IPS-18a (cell line): ENCODE measurements around the gene ACSS2.

ENCODE experiments used
- H3K27ac ChIP-seq: one replicate; pipeline ENCODE4 v1.5.1; 2013; ENCODE audit warnings: low read length
- H3K27me3 ChIP-seq: one replicate; pipeline ENCODE4 v1.6.1; 2013; ENCODE audit warnings: mild to moderate bottlenecking, low read length; ENCODE audit not compliant: control insufficient read depth, insufficient read depth
- H3K36me3 ChIP-seq: one replicate; pipeline ENCODE4 v1.6.1; 2013; ENCODE audit warnings: low read depth, low read length; ENCODE audit not compliant: control insufficient read depth
- H3K4me1 ChIP-seq: one replicate; pipeline ENCODE4 v1.6.1; 2013; ENCODE audit warnings: low read depth, low read length; ENCODE audit not compliant: control insufficient read depth
- H3K4me3 ChIP-seq: one replicate; pipeline ENCODE4 v1.5.1; 2013; ENCODE audit warnings: low read length
- H3K9ac ChIP-seq: one replicate; pipeline ENCODE4 v1.6.1; 2013; ENCODE audit warnings: mild to moderate bottlenecking, low read length, moderate library complexity
- H3K9me3 ChIP-seq: one replicate; pipeline ENCODE4 v1.6.1; 2013; ENCODE audit warnings: low read depth, low read length; ENCODE audit not compliant: control insufficient read depth

The ACSS2 gene, protein sequence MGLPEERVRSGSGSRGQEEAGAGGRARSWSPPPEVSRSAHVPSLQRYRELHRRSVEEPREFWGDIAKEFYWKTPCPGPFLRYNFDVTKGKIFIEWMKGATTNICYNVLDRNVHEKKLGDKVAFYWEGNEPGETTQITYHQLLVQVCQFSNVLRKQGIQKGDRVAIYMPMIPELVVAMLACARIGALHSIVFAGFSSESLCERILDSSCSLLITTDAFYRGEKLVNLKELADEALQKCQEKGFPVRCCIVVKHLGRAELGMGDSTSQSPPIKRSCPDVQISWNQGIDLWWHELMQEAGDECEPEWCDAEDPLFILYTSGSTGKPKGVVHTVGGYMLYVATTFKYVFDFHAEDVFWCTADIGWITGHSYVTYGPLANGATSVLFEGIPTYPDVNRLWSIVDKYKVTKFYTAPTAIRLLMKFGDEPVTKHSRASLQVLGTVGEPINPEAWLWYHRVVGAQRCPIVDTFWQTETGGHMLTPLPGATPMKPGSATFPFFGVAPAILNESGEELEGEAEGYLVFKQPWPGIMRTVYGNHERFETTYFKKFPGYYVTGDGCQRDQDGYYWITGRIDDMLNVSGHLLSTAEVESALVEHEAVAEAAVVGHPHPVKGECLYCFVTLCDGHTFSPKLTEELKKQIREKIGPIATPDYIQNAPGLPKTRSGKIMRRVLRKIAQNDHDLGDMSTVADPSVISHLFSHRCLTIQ

DNA sequence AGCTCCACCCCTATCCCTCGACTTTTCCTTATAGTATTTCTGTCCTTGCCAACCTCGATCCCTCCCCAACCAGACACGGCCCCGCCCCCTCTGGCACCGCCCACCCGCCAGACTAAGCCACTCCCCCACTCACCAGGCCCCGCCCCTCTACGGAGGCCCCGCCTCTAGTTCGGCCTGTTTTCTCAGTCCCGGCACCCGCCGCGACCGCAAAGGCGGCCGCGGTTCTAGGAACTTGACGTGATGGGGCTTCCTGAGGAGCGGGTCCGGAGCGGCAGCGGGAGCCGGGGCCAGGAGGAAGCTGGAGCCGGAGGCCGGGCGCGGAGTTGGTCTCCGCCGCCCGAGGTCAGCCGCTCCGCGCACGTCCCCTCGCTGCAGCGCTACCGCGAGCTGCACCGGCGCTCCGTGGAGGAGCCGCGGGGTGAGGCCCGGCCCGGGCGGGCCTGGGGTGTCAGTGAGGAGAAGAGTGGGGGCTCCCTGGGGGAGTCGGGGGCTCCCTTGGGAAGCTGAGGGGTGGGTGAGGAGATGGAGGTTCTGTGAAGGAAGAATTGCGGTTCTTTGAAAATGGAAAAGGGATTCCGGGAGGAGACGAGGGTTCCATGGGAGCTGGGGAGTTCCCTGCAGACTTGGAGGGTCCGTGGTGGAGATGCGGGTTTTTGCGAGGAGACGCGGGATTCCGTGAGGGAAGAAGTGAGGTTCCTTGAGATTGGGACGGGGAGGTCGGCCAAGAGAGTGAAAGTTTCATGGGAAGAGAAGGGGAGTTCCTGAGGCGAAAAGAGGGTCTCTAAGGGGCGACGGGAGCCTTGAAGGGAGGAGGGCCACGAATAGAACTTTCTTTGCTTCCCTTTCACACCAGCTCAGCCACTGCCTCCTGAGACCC is at the start of gene ACSS2:
ACSS2 (plus strand) TSS at position 207 of the 877 bp plus-strand sequence; CDS start at position 241, 34 bp downstream.
- H3K36me3 ChIP-seq = no peaks in the 10 kb centered on the region
- peak within 1 kb of the TSS; percentile 67 for H3K4me3 ChIP-seq
- peaks cover 7% of the 10 kb centered on the region for H3K4me1 ChIP-seq
- peak within 1 kb of the TSS; percentile 70 for H3K9ac ChIP-seq
- no peaks in the 10 kb centered on the region for H3K9me3 ChIP-seq
- H3K27ac ChIP-seq = no peak within 1 kb of the TSS
- H3K27me3 ChIP-seq = peaks cover 24% of the 10 kb centered on the region

DNA sequence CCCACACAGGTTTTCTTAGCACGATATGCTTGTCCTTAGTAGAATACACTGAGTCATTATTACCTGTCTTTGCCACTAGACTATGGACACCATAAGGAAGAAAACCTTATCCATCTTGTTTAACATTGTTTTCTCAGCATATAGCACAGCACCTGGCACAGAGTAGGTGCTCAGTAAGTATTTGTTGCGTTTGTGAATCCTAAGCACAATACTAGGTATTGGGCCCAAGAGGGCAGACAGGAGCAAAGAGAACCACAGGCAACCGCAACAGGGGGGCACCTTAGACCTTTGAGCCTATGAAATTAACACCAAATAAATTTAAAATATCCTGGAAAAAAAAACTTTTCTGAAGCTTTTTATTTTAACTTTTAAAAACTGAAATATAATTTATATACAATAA is 47.2 kb upstream of the ACSS2 start:
- Histone ChIP-seq H3K4me1 (peaks cover under 1% of the 10 kb centered on the region), H3K36me3 (no peaks in the 10 kb centered on the region), H3K9ac (no peak overlapping the region), H3K27me3 (no peaks in the 10 kb centered on the region), H3K4me3 (no peak overlapping the region), H3K27ac (no peak overlapping the region), H3K9me3 (no peaks in the 10 kb centered on the region)

DNA sequence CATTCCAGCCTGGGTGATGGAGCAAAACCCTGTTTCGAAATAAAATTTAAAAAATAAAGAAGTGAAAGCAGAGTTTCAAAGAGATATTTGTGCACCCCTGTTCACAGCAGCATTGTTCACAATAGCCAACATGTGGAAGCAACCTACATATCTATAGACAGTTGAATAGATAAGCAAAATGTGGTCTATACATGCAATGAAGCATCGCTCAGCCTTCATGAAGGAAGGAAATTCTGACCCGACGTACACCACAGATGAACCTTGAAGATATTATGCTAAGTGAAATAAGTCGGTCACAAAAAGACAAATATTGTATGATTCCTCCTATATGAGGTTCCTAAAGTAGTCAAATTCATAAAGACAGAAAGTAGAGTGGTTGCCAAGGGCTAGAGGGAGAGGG is 44.5 kb upstream of the ACSS2 start:
- Histone ChIP-seq H3K36me3 (no peaks in the 10 kb centered on the region), H3K27me3 (no peaks in the 10 kb centered on the region), H3K27ac (no peak overlapping the region), H3K4me1 (no peaks in the 10 kb centered on the region), H3K9me3 (no peaks in the 10 kb centered on the region), H3K4me3 (no peak overlapping the region), H3K9ac (no peak overlapping the region)

DNA sequence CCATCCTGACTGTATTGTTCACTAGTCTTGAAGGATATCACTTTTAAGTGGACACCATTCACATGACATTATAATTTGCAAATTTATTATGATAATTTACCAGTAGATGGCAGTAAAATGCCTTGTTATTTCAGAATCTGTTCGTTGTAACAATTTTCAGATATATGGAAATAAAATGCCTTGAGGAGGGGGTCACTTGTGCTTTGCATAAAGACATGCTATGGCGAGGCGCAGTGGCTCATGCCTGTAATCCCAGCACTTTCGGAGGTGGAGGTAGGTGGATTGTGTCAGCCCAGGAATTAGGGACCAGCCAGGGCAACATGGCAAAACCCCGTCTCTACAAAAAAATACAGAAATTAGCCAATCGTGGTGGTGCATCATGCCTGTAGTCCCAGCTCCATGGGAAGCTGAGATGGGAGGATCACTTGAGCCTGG is 41.9 kb upstream of the ACSS2 start:
- Histone ChIP-seq H3K9ac (no peak overlapping the region), H3K27me3 (no peaks in the 10 kb centered on the region), H3K4me1 (no peaks in the 10 kb centered on the region), H3K9me3 (no peaks in the 10 kb centered on the region), H3K4me3 (no peak overlapping the region), H3K36me3 (no peaks in the 10 kb centered on the region), H3K27ac (no peak overlapping the region)

DNA sequence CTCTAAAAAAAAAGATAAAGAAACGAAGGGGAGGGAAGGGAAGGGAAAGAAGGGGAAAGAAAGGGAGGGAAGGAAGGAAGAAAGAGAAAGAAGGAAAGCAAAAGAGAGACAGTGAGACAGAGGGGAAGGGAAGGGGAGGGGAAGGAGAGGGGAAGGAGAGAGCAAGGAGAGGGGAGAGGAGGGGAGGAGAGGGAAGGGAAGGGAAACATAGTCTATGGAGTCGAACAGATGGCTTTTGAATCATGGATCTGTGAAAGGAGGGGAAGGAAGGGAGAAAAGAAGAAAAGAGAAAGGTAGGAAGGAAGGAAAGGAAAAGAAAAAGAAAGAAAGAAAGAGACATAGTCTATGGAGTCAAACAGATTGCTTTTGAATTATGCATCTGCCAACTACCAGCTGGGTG is 34.3 kb upstream of the ACSS2 start:
- no peaks in the 10 kb centered on the region for H3K4me1 ChIP-seq
- no peak overlapping the region for H3K27ac ChIP-seq
- H3K9me3 ChIP-seq = no peaks in the 10 kb centered on the region
- H3K4me3 ChIP-seq = no peak overlapping the region
- no peak overlapping the region for H3K9ac ChIP-seq
- H3K36me3 ChIP-seq = no peaks in the 10 kb centered on the region
- no peaks in the 10 kb centered on the region for H3K27me3 ChIP-seq

DNA sequence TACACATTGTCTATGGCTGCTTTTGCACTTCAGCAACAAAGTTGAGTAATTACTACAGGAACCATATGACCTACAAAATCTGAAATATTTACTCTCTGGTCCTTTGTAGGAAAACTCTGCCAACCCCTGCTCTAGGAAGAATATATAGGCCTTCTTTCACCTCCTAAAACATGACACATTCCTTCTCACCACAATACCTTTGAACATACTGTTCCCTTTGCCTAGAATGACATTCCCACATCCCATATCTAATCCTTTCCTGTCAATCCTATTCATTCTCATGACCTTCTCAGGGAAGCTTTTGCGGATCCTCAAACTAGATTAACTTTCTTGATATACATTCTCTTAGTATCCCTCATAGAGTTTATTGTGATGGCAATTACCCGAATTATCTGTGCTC is 33.0 kb upstream of the ACSS2 start:
- Histone ChIP-seq H3K27me3 (no peaks in the 10 kb centered on the region), H3K4me3 (no peak overlapping the region), H3K4me1 (no peaks in the 10 kb centered on the region), H3K9me3 (no peaks in the 10 kb centered on the region), H3K27ac (no peak overlapping the region), H3K36me3 (peaks cover 3% of the 10 kb centered on the region), H3K9ac (no peak overlapping the region)

DNA sequence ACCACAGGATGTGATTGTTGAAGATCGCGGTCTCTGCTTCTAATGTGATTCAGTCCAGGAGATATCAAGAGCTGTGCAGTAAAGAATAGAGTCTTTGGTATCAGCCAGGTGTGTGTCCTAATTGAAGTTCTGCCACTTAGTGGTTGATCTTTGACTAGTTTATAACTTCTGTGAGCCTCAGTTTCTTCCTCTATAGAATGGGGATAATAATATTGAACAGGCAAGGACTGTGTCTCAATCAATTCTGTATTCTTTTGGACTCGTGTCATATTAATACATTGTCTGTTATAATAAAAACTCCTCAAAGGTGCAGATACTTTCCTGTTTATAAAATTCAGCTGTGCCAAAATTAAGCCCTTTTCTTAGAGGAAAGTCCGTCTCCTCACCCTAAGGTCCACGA is 27.8 kb upstream of the ACSS2 start:
- Histone ChIP-seq H3K27me3 (no peaks in the 10 kb centered on the region), H3K9ac (no peak overlapping the region), H3K4me1 (no peaks in the 10 kb centered on the region), H3K4me3 (no peak overlapping the region), H3K36me3 (peaks cover 25% of the 10 kb centered on the region), H3K27ac (no peak overlapping the region), H3K9me3 (no peaks in the 10 kb centered on the region)

DNA sequence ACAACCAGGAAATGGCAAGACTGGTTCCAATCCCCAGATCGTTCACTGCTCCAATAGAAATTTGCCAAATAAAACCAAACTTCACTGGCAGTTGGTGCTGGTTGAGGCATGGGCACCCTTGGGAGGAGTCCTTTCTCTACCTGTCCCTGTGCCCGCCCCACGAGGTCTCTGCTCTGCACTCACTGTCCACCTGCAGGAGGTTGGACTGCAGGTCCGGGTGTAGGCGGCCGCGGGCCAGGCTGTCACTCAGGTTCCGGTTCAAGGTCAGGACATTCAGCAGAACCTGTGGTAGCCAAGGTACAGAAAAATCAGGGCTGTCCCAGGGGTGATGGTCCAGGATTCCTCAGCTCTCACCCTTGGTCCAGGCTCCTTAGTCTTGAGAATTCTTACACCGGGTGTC is 26.6 kb upstream of the ACSS2 start:
- Histone ChIP-seq H3K27me3 (no peaks in the 10 kb centered on the region), H3K9ac (no peak overlapping the region), H3K4me1 (no peaks in the 10 kb centered on the region), H3K36me3 (peaks cover 25% of the 10 kb centered on the region), H3K27ac (no peak overlapping the region), H3K9me3 (no peaks in the 10 kb centered on the region), H3K4me3 (no peak overlapping the region)

DNA sequence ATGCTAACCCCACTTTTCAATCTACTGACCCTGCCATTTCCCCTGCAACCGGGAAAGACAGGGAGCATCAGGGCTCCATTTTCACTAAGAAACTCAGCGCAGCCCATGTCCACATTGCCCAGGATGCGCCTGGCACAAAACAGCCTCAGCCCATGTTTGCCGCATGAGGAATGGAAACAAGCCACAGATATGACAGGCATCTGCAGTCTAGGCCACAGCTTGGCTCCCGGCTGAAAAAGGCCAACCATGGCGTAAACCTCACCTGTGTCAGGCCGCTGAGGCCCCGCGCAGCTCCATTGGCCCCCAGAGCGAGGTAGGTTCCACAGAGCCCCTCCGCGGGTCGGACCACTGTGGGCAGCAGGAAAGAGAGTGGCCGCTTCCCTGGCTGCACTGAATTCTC is 25.4 kb upstream of the ACSS2 start:
- Histone ChIP-seq H3K36me3 (peaks cover 26% of the 10 kb centered on the region), H3K4me1 (no peaks in the 10 kb centered on the region), H3K9me3 (no peaks in the 10 kb centered on the region), H3K27ac (no peak overlapping the region), H3K9ac (no peak overlapping the region), H3K27me3 (no peaks in the 10 kb centered on the region), H3K4me3 (no peak overlapping the region)

DNA sequence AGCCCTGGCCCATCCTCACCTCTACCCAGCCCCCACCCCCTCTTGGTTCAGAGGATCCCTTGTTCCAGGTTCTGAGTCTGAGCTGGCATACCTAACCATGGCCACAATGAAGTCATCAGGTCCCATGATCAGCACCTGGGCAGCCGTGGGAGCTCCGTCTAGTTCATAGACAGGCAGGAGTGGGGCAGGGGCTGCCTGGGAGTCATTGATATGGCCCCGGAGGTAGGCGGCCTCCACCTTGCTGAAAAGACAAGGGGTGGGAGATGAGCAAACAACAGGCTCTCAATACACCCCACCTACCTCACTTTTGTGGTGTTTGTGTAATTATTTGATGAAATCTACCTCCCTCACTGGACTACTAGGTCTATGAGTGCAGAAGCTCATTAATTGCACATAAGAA is 24.1 kb upstream of the ACSS2 start:
- no peaks in the 10 kb centered on the region for H3K9me3 ChIP-seq

DNA sequence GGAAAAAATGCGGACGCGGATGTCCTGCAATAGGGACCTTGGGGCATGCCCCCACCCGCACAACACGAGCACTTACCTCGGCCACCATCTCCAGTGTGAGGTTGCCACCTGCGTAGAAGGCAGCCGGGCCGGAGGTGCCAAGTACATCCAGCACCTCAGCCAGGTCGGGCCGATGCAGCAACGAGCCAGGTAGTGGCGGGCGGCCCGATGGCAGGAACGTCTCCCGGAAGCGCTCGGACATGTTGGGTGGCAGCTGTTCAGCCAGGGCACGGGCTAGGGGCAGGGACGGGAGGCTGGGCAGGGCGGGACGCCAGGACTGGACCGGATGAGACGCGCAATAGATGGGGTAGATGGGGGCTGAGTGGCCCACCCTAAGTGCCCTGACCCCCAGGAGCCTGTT is 17.0 kb upstream of the ACSS2 start:
- H3K9ac ChIP-seq = no peak overlapping the region
- H3K4me3 ChIP-seq = no peak overlapping the region
- no peak overlapping the region for H3K27ac ChIP-seq
- H3K9me3 ChIP-seq = no peaks in the 10 kb centered on the region
- no peaks in the 10 kb centered on the region for H3K27me3 ChIP-seq
- peaks cover 11% of the 10 kb centered on the region for H3K36me3 ChIP-seq
- peaks cover 4% of the 10 kb centered on the region for H3K4me1 ChIP-seq

More for the DNA sequence above, 24.1 kb upstream of the ACSS2 start:
- H3K36me3 ChIP-seq = peaks cover 36% of the 10 kb centered on the region
- H3K27ac ChIP-seq = no peak overlapping the region
- H3K9ac ChIP-seq = no peak overlapping the region
- no peak overlapping the region for H3K4me3 ChIP-seq
- no peaks in the 10 kb centered on the region for H3K27me3 ChIP-seq
- no peaks in the 10 kb centered on the region for H3K4me1 ChIP-seq
